HK-2 (cell line): Measurements from ENCODE around the gene AADAC.
"Not testable (repeated sequence)": the region's sequence is repeated elsewhere in the genome, so short reads cannot be mapped to it uniquely, and the experiment has no call there.

Source experiments
- DNase-seq: peaks from one replicate; pipeline ENCODE4 v3.0.0-alpha.2; 2018; ENCODE audit not compliant: unreplicated experiment

The AADAC gene

DNA sequence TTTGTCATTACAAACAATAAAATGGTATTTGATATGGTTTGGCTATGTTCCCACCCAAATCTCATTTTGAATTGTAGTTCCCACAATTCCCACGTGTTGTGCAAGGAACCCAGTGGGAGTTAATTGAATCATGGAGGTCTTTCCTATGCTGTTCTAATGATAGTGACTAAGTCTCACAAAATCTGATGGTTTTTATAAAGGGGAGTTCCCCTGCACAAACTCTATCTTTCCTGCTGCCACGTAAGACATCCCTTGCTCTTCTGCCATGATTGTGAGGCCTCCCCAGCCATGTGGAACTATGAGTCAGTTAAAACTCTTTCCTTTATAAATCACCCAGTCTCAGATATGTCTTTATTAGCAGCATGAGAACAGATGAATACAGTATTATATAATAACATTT lies 15.4 kb upstream of the AADAC start:
- DNase-seq, result no peak

GRCh38 chr3:151800431-151800830 lies 13.5 kb upstream of the AADAC start:
- no peak for DNase-seq

- DNase-seq, result no peak
Measured at GRCh38 chr3:151804267-151804666, 9.6 kb upstream of the AADAC start.

- no peak for DNase-seq
Measured at GRCh38 chr3:151806838-151807237, 7.1 kb upstream of the AADAC start.

GRCh38 chr3:151808926-151809325 lies 5.0 kb upstream of the AADAC start:
- not testable (repeated sequence) for DNase-seq

DNA sequence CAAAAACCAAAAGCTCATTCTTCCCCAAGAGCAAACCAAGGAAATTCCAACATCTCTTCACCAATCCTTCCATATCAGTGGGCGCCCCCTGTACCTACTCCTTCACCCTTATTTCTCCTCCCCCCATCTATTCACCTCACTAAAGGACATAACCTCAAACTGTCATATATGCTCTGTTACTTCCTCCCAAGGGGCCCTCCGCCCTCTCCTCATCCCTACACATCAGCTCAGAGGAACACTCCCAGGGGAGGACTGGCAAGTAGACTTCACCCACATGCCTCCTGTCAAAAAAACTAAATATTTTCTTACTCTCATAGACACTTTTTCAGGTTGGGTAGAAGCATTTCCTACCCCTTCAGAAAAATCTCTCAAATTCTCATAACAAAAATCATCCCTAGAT lies 2.4 kb upstream of the AADAC start:
- no peak for DNase-seq

GRCh38 chr3:151814588-151814987 lies 672 bp downstream of the AADAC start:
- no peak for DNase-seq

GRCh38 chr3:151816091-151816604 lies 2.2 kb downstream of the AADAC start:
- peak; percentile 35 for DNase-seq

DNA sequence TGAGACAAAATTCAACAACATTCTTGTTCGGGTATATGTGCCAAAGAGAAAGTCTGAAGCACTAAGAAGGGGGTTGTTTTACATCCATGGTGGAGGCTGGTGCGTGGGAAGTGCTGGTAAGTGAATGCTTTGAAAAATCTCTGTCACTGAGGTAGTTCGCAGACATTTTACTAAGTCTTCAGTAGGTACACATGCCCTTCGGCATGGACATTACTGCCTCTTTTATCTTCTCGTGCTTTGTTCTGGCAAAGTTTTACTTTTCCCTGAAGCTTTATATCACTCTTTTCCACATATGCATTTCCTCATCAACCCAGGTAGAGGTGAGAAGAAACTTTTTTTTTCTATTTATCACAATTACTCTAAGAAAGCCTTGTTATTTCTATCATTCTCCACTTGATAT lies 3.6 kb downstream of the AADAC start:
- no peak for DNase-seq

- DNase-seq, result no peak
Measured at GRCh38 chr3:151818361-151818760, 4.4 kb downstream of the AADAC start.

DNA sequence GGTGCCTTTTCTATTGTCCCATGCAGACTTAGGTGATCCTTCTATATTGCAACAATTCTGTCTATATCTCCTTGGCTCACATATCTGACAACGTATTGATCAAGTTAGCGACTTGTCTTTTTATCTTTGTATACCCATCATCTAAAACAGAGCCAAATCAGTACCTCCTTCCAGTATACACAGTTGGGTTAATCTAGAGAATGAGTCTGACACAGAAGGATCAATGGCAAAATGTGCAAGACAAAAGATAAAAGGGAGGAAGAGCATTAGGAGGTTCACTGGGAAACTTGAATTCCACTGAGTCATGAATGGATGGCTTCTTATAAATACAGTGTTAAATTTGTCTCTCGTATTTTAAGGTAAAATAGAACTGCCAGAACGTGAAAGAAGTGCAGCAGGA lies 6.0 kb downstream of the AADAC start:
- no peak for DNase-seq

DNA sequence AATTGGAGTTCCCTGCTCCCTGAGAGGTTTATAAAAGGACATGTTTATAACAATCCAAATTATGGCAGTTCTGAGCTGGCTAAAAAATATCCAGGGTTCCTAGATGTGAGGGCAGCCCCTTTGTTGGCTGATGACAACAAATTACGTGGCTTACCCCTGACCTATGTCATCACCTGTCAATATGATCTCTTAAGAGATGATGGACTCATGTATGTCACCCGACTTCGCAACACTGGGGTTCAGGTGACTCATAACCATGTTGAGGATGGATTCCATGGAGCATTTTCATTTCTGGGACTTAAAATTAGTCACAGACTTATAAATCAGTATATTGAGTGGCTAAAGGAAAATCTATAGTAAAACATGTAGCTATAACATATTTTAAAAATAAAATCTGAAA lies 13.9 kb downstream of the AADAC start:
- no peak for DNase-seq

DNA sequence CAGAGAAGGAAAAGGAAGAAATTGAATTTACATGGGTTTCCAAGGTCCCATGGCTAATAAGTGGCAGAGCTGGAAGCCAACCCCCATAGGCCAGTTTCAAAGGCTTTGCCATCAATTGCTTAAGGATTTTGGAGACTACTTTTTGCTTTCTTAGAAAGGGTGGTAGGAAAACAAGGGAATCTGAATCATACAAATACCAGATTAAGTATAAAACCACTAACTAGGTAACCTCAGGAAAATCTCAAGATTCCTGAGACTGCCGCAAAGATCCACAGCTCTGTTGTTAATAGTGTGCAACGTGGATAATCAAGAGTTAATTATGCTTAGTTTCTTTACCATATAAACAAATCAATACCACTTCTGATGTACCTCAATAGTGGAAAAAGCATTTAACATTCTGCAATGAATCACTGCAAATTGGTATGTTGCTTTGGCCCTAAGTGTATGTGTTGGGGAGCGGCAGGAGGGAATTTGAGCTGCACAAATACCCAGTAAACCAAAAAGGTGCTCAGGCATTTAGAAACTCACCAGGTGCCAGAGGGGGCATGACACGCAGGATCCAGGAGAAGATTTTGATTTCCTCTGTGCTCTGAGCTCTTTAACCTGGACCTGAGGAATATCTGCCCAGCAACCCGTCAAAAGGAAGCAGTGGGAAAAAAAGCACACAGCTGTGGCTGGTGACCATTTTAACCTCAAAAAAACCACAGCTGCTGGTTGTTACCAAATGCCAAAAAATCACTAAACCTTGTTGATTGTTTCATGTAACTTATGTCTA lies 22.0 kb downstream of the AADAC start:
- DNase-seq, result peak; percentile 22

GRCh38 chr3:151837057-151837456 lies 23.1 kb downstream of the AADAC start:
- peak; percentile 35 for DNase-seq

DNA sequence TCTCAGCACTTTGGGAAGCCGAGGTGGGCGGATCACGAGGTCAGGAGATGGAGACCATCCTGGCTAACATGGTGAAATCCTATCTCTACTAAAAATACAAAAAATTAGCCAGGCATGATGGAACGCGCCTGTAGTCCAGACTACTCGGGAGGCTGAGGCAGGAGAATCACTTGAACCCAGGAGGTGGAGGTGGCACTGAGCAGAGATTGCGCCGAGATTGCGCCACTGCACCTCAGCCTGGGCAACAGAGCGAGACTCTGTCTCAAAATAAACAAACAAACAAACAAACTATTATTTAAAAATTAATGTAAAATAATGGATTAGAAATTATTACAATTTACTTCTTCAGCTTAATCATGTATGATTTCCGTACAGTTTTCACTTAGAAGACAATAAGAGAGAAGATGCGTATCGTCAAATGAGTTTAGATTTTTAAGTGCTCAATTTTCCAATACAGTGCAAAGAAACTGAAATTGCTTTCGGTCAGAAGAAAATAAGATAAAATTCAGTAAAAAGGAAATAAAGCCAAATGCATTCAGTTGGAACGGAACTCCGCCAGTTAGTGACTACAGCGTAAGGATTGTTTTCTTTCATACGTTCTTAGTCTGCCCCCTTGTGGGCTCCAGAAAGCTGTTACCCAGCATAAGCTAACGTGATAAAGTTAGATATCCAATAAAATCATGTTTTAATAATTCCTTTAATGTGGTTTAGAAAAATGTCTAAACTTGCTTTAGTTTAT lies 24.8 kb downstream of the AADAC start:
- peak; percentile 33 for DNase-seq

GRCh38 chr3:151839313-151839631 lies 25.4 kb downstream of the AADAC start:
- no peak for DNase-seq

GRCh38 chr3:151841801-151842200 lies 27.9 kb downstream of the AADAC start:
- DNase-seq, result no peak

GRCh38 chr3:151843275-151843674 lies 29.4 kb downstream of the AADAC start:
- no peak for DNase-seq

DNA sequence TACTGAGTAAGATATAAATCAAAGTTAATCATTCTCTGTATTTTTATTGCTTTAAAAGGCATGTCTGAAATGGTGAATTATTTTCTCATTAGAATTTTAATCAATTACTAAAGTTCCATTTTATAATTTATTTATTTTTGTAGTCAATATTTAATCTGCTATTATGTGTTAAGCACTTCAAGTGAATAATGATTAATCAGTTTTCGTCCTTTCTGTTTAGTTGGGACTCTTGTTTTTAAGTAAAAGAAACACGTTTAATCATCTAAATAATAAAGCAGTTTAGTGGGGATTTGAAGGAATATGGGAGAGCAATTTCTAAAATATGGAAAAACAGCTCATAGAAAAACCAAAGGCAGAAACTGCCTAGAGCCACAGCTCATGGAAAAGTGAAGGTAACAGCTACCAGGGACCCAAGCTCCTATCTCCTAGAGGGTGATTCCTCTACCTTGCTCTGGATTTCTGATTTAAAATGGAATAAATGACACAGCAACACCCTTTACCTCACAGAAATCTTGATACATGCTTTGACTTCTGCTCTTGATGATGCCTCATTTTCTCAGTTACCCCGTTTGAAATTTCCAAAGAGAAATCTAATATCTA lies 31.5 kb downstream of the AADAC start:
- DNase-seq, result no peak

DNA sequence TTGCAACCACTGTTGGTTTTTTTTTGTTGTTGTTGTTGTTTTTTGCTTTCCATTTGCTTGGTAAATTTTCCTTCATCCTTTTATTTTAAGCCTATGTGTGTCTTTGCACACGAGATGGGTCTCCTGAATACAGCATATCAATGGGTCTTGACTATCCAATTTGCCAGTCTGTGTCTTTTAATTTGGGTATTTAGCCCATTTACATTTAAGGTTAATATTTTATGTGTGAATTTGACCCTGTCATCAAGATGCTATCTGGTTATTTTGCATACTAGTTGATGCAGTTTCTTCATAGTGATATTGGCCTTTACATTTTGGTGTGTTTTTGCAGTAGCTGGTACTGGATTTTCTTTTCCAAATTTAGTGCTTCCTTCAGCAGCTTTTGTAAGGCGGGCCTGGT lies 36.1 kb downstream of the AADAC start:
- DNase-seq, result not testable (repeated sequence)

DNA sequence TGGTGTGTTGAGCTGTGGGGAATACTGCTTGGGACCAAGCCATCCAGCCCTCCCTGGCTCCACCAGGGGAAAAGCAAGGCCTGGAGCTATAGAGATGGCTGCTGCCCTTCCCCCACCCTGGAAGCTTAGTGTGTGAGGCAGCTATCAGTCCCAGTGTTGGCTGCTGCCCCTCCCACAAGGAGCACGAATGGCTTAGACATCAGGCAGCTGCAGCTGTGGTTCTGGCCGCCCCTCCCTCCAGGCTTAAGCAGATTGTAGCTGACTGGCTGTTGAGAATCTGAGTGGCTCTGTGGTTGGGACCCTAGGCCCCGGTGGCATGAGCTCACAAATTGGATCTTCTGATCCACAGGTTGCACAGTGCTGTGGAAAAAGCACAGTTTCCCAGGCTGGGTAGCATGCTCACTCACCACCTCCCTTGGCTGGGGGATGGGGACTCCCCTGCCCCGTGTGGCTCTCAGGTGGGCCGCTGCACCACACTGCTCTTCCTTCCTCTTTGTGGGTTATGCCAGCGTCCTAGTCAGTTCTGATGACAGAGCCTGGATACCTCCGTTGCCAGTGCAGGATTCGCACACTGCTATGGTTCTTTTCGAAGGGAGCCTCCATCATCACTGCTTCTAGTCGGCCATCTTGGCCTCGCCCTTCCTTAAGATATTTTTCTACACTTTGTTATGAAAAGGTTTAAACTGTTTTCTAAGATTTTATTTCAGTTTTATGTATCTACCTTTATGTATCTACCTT lies 38.3 kb downstream of the AADAC start:
- DNase-seq, result no peak

DNA sequence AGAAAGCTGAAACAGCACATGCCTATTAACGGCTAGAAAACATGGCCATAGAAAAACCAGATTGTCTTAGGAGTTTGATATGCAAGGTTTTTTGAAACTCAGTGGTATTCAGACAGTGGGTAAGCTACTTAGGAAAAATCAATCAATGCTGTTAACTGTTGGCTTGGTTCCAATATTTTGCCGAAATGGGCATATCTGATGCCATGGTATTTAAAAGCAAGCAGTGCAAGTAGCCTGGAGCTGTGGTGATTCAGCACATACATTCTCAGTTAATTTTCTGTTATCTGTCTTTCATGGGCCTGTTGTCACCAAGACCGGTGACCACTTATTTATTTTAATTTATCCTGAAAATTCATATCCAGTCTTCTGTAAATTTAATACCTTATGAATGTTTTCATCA lies 42.2 kb downstream of the AADAC start:
- DNase-seq, result no peak
